ENCODE measurements around the gene PDE7B. TPM values are rescaled to one million over a fixed set of nuclear protein-coding genes. Genes with fewer than 3 reads are reported as not detected.

PDE7B gene
- total RNA-seq, 1 experiment from 2014 or later, result 1.8 TPM

- Histone ChIP-seq H3K36me3 (no peaks in the 10 kb centered on the region), H3K9me3 (no peaks in the 10 kb centered on the region), H3K27me3 (no peaks in the 10 kb centered on the region), H3K4me3 (no peak overlapping the region)
- DNase-seq, result no peak
Observed at GRCh38 chr6:136038531-136038930, 187.0 kb downstream of the PDE7B start.

GRCh38 chr6:136039185-136039584, 187.7 kb downstream of the PDE7B start:
- H3K27me3 ChIP-seq, result no peaks in the 10 kb centered on the region
- H3K36me3 ChIP-seq, result no peaks in the 10 kb centered on the region
- H3K4me3 ChIP-seq, result no peak overlapping the region
- H3K9me3 ChIP-seq, result no peaks in the 10 kb centered on the region
- no peak for DNase-seq

DNA sequence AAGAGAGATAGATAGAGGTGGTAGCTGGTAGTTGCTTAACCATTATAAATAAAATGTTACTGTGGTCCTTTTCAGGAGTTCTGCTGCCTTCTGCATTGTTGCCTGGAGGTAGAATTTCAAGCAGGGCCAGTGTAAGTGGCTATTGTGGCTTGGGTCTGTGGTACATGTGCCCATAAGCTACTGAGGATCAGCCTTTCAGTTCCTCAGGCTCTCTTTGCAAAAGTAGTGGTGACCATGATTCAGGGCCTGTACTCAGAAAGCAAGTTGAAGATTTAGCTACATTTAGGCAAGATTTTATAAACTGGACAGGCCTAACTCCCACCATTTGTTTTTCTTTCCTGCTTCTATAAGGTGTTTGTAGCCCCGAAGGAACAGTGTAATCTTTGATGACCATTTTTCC, 199.0 kb downstream of the PDE7B start:
- H3K4me3 ChIP-seq, result no peak overlapping the region
- H3K9me3 ChIP-seq, result no peaks in the 10 kb centered on the region
- no peaks in the 10 kb centered on the region for H3K27me3 ChIP-seq
- H3K36me3 ChIP-seq, result no peaks in the 10 kb centered on the region
- no peak for DNase-seq

DNA sequence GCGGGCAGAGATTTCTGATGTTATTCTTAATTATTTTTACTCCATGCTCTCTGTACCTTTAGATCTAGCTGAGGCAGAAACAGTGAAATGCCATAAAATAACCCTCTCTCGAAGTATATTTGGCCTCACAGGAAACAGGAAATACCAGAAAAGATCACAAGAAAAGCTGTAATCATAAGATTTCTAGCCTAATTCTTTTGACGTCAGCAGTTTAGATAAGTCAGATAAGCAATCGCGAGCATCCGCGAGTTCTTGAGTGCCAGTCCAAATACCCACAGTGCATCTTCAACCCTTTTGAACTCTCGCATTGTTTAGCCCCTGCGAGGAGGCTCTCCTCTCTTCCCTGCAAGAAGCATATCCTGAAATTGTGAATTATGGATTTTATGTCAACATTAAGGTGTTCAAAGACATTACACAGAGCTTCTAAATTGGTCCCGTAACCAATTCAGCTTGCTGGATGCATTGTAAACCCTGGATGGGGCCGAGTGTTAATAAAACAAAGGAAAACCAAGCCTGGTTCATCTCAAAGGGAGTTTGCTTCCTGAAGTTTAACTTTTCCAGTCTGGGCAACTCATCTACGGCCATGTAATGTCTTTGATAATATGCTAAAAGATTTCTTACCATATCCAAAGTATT, 199.8 kb downstream of the PDE7B start:
- Histone ChIP-seq H3K4me3 (no peak overlapping the region), H3K36me3 (no peaks in the 10 kb centered on the region), H3K27me3 (no peaks in the 10 kb centered on the region), H3K9me3 (no peaks in the 10 kb centered on the region)
- no peak for DNase-seq

GRCh38 chr6:136052031-136052430, 200.5 kb downstream of the PDE7B start:
- H3K4me3 ChIP-seq, result no peak overlapping the region
- H3K36me3 ChIP-seq, result no peaks in the 10 kb centered on the region
- no peaks in the 10 kb centered on the region for H3K9me3 ChIP-seq
- no peak for DNase-seq
- no peaks in the 10 kb centered on the region for H3K27me3 ChIP-seq

DNA sequence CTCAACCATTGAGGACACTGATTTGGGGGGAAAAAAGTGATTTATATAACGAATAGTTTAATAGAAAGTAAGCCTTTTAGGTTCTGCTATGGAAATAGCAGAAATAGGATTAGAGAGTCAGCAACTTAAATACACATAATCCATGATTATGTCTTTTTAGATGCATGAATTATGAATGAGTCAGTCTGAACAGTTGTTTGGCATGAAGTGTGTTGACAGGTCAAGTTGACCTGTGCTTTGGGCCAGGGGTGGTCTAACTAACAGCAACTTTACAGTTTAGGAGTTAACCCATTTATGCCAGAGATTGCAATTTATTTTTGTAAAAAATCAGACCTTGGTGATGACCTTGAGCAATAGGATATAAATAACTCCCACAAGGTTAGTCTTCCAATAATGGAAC, 207.4 kb downstream of the PDE7B start:
- no peaks in the 10 kb centered on the region for H3K36me3 ChIP-seq
- H3K9me3 ChIP-seq, result no peaks in the 10 kb centered on the region
- no peak overlapping the region for H3K4me3 ChIP-seq
- no peaks in the 10 kb centered on the region for H3K27me3 ChIP-seq
- DNase-seq, result peak; percentile 21

DNA sequence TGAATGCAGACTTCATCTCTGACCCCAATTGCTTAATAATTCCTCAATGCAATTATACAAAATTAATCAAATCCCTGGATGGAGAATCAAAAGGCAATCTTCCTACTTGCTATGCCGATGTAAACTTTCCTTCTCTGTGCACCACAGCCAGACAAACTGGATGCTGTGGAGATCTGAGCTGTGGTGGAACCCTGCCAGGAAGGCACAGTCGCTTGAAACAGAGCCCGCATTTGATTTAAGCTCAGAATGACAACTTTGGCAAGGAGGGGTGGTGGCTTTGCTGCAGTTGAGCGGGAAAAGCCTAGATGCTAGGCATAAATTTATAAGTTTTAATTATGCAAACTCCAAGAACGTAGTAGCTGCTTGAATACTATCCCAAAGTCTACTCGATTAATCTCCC, 207.8 kb downstream of the PDE7B start:
- no peaks in the 10 kb centered on the region for H3K36me3 ChIP-seq
- no peaks in the 10 kb centered on the region for H3K9me3 ChIP-seq
- no peaks in the 10 kb centered on the region for H3K27me3 ChIP-seq
- DNase-seq, result peak; percentile 30
- no peak overlapping the region for H3K4me3 ChIP-seq

GRCh38 chr6:136060052-136060451, 208.6 kb downstream of the PDE7B start:
- H3K36me3 ChIP-seq, result no peaks in the 10 kb centered on the region
- no peaks in the 10 kb centered on the region for H3K27me3 ChIP-seq
- DNase-seq, result no peak
- H3K9me3 ChIP-seq, result no peaks in the 10 kb centered on the region
- no peak overlapping the region for H3K4me3 ChIP-seq

DNA sequence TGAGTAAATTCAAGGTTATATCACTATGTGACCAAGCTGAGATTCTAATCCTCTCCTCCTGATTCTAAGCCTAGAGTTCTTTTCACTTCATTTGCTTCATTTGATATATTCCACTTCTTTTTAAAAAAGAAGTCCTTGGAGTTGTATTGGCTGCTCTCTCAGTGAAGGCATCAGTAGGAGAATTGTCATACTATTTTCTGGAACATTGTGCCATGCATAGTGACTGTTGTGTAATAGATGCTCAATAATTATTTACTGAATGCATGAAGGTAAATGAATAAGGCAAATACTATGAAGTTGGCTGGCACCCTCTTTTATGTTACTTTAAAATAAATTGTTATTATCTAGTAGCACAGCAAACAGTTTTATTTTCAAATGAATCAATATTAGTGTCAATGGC, 209.3 kb downstream of the PDE7B start:
- no peaks in the 10 kb centered on the region for H3K9me3 ChIP-seq
- no peaks in the 10 kb centered on the region for H3K27me3 ChIP-seq
- DNase-seq, result no peak
- H3K4me3 ChIP-seq, result no peak overlapping the region
- no peaks in the 10 kb centered on the region for H3K36me3 ChIP-seq

DNA sequence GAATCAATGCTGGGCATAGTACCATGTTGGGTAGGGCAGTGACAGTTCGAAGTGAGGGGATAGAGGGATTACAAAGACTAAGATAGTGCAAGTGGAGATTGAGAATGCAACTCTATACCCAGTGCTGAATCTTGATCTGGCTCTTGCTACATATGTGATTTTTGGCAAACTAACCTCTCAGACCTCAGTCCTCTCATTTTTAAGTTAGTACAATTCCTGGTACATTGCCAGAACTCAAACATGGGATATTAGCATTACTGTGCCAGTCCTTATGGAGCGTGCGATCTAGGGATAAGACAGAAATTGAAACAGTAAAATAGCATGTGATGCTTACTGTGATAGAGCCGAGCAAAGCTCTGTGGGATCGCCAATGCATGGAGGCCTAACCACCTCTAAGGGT, 210.2 kb downstream of the PDE7B start:
- no peaks in the 10 kb centered on the region for H3K9me3 ChIP-seq
- DNase-seq, result no peak
- H3K36me3 ChIP-seq, result no peaks in the 10 kb centered on the region
- no peak overlapping the region for H3K4me3 ChIP-seq
- H3K27me3 ChIP-seq, result no peaks in the 10 kb centered on the region

- no peak for DNase-seq
- H3K9me3 ChIP-seq, result 0 out of 2 replicates have a peak, but pooled peaks cover 2% of the 10 kb centered on the region
- no peaks in the 10 kb centered on the region for H3K36me3 ChIP-seq
- H3K27me3 ChIP-seq, result no peaks in the 10 kb centered on the region
- H3K4me3 ChIP-seq, result no peak overlapping the region
Observed at GRCh38 chr6:136063096-136063495, 211.6 kb downstream of the PDE7B start.

DNA sequence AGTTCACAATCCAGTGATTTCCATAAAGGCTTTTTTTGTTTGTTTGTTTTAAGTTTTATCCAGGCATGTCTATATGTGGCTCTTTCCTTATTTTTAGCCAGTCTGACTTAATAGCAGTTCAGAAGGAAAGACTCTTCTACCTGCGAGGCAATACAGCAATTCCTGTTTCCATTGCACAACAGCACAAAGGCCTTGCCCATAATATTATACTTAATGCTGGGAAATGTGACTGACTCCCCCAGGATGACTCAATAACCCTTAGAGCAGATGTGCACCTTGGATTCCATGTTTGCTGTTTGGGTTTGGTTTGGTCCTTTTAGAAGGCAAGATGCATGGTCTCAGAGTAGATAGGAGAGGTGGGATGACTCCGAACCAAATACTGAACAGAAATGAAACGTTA, 214.5 kb downstream of the PDE7B start:
- Histone ChIP-seq H3K4me3 (no peak overlapping the region), H3K36me3 (no peaks in the 10 kb centered on the region), H3K27me3 (no peaks in the 10 kb centered on the region), H3K9me3 (0 out of 2 replicates have a peak, but pooled peaks cover 2% of the 10 kb centered on the region)
- DNase-seq, result no peak

GRCh38 chr6:136067731-136068341, 216.3 kb downstream of the PDE7B start:
- Histone ChIP-seq H3K27me3 (no peaks in the 10 kb centered on the region), H3K9me3 (0 out of 2 replicates have a peak, but pooled peaks cover 2% of the 10 kb centered on the region), H3K4me3 (no peak overlapping the region), H3K36me3 (no peaks in the 10 kb centered on the region; the same call in 1 of the 2 replicates)
- no peak for DNase-seq

GRCh38 chr6:136069119-136069518, 217.6 kb downstream of the PDE7B start:
- no peaks in the 10 kb centered on the region; the same call in 1 of the 2 replicates for H3K36me3 ChIP-seq
- no peak for DNase-seq
- no peaks in the 10 kb centered on the region for H3K27me3 ChIP-seq
- no peak overlapping the region for H3K4me3 ChIP-seq
- H3K9me3 ChIP-seq, result 0 out of 2 replicates have a peak, but pooled peaks cover 2% of the 10 kb centered on the region

DNA sequence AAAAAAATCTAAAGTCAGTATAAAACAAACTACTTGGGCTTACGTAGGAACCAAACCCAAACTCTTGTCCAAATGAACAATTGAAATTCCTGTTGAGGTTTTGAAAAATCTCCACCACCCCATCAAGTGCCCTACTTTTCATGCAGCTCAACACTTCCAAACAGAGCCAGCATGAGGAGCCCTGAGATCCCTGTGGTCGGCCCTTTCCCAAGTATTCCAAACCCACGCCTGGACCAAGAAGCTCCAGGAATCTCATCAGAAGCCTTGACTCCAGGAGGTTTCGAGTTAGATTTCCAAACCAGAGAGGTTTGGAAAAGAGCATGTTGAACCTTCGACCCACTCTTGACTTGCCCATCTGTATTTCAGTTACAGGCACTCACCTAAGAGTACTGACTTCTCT, 219.3 kb downstream of the PDE7B start:
- Histone ChIP-seq H3K36me3 (no peaks in the 10 kb centered on the region; the same call in 1 of the 2 replicates), H3K27me3 (no peaks in the 10 kb centered on the region), H3K9me3 (0 out of 2 replicates have a peak, but pooled peaks cover 2% of the 10 kb centered on the region), H3K4me3 (no peak overlapping the region)
- DNase-seq, result no peak

- Histone ChIP-seq H3K27me3 (no peaks in the 10 kb centered on the region), H3K36me3 (no peaks in the 10 kb centered on the region; the same call in 1 of the 2 replicates), H3K9me3 (0 out of 2 replicates have a peak, but pooled peaks cover 2% of the 10 kb centered on the region), H3K4me3 (no peak overlapping the region)
- no peak for DNase-seq
Observed at GRCh38 chr6:136072691-136073090, 221.2 kb downstream of the PDE7B start.

DNA sequence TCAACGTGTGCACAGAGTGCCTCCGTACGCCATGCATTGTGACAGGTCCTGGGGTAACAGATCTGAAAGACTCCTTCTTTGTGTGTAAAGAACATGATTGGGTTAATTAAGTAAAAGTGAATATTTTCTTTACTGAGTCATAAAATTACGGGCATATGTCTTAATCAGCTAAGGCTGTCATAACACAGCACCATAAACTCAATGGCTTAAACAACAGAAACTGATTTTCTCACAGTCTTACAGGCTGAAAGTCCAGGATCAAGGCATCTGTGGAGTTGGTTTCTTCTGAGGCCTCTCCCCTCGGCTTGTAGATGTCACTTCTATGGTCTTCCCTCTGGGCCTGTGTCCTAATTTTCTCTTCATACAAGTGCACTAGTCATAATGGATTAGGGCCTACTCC, 221.7 kb downstream of the PDE7B start:
- no peak for DNase-seq
- H3K36me3 ChIP-seq, result no peaks in the 10 kb centered on the region; the same call in 1 of the 2 replicates

DNA sequence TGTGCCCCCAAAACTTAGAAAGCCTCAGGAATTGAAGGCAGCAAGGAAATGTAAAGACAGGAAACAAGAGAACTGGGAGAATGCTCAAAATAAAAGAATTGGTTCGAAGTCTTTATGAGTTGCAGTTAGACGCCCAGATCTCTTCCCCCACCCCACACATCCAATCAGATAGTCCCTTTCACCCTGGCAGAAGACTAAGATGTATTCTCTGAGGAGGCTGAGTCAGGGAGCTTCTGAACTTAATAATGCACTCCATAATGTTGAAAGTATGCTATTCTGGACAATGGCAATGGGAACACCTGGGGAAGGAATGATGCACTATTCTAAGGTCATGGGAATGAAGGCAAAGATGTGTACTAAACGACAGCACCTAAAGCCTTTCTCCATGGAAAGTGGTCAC, 225.0 kb downstream of the PDE7B start:
- no peaks in the 10 kb centered on the region for H3K27me3 ChIP-seq
- no peaks in the 10 kb centered on the region; the same call in 1 of the 2 replicates for H3K36me3 ChIP-seq
- no peaks in the 10 kb centered on the region for H3K9me3 ChIP-seq
- H3K4me3 ChIP-seq, result no peak overlapping the region
- peak; percentile 75 for DNase-seq

More for the DNA sequence above, 221.7 kb downstream of the PDE7B start:
- H3K27me3 ChIP-seq, result no peaks in the 10 kb centered on the region
- no peaks in the 10 kb centered on the region for H3K9me3 ChIP-seq
- H3K4me3 ChIP-seq, result no peak overlapping the region

Measured in MG63 (cell line).